CD8-positive, alpha-beta memory T cell (primary cell): Measurements from ENCODE around the gene CEACAM4. TPM values are rescaled to one million over a fixed set of nuclear protein-coding genes. Genes with fewer than 3 reads are reported as not detected.

ENCODE experiments used
- CTCF ChIA-PET: fragments of 350-600 bp; sonication (Branson Sonifier 250); formaldehyde crosslinking; loops from one replicate; lab custom pipeline; 2021; ENCODE audit warnings: antibody characterized with exemption; lab: Charles Lee
- POLR2A ChIA-PET: fragments of 350-600 bp; sonication (Branson Sonifier 250); formaldehyde crosslinking; loops from one replicate; lab custom pipeline; 2021; ENCODE audit warnings: antibody characterized with exemption; lab: Charles Lee
- DNase-seq, 5 donors: peaks; one replicate each; pipeline versions ENCODE4 v3.0.0 to v3.0.0-alpha.2; 2020 to 2022; ENCODE audit warnings: mixed read lengths in 1 of 5
- H3K27ac ChIP-seq: one replicate; pipeline ENCODE4 v1.7.0; 2013; ENCODE audit warnings: low read depth, mild to moderate bottlenecking, low read length, moderate library complexity
- H3K27me3 ChIP-seq: 2 replicates; pipeline ENCODE4 v1.7.0; 2013; ENCODE audit warnings: low read length, mild to moderate bottlenecking; ENCODE audit not compliant: insufficient read depth, poor library complexity, severe bottlenecking
- H3K36me3 ChIP-seq: 2 replicates; pipeline ENCODE4 v1.7.0; 2013; ENCODE audit warnings: mild to moderate bottlenecking, low read length, moderate library complexity; ENCODE audit not compliant: insufficient read depth
- H3K4me1 ChIP-seq: 2 replicates; pipeline ENCODE4 v1.7.0; 2013; ENCODE audit warnings: mild to moderate bottlenecking, low read length, moderate library complexity; ENCODE audit not compliant: insufficient read depth
- H3K4me3 ChIP-seq: 2 replicates; pipeline ENCODE4 v1.7.0; 2013; ENCODE audit warnings: mild to moderate bottlenecking, low read length
- H3K9me3 ChIP-seq: 2 replicates; pipeline ENCODE4 v1.7.0; 2013; ENCODE audit warnings: mild to moderate bottlenecking, low read length
- H3K27ac Mint-ChIP-seq, 8 donors: one replicate each; pipeline ENCODE4 v1.8.0; 2020 to 2021; ENCODE audit warnings: mixed read lengths in 8 of 8, mild to moderate bottlenecking in 6 of 8, inconsistent platforms in 3 of 8, moderate library complexity in 3 of 8
- H3K27me3 Mint-ChIP-seq, 2 donors: one replicate each; pipeline ENCODE4 v1.8.0; 2020 to 2021; ENCODE audit warnings: mixed read lengths in 2 of 2, mild to moderate bottlenecking in 1 of 2, moderate library complexity in 1 of 2
- H3K36me3 Mint-ChIP-seq, 3 donors: one replicate each; pipeline ENCODE4 v1.8.0; 2020 to 2021; ENCODE audit warnings: mixed read lengths in 3 of 3, inconsistent platforms in 1 of 3, mild to moderate bottlenecking in 1 of 3
- H3K4me1 Mint-ChIP-seq, 3 donors: one replicate each; pipeline ENCODE4 v1.8.0; 2020 to 2021; ENCODE audit warnings: mixed read lengths in 3 of 3, inconsistent platforms in 1 of 3, mild to moderate bottlenecking in 1 of 3
- H3K4me3 Mint-ChIP-seq, 7 donors: one replicate each; pipeline ENCODE4 v1.8.0; 2020 to 2021; ENCODE audit warnings: mixed read lengths in 7 of 7, mild to moderate bottlenecking in 6 of 7, moderate library complexity in 4 of 7, inconsistent platforms in 2 of 7
- H3K9me3 Mint-ChIP-seq, 5 donors: one replicate each; pipeline ENCODE4 v1.8.0; 2020 to 2022; ENCODE audit warnings: mixed read lengths in 5 of 5, mild to moderate bottlenecking in 3 of 5, moderate library complexity in 2 of 5, inconsistent platforms in 1 of 5
- polyA plus RNA-seq: library from polyadenylated mRNA; unstranded; fragments of 300-500 nt; fragmentation: Illumina TruSeq; gene quantifications from one replicate; pipeline ENCODE4 v1.2.3, GENCODE V29; 2021
- total RNA-seq, 2 experiments: library from RNA; stranded (reverse); gene quantifications; one replicate each; pipeline ENCODE4 v1.2.3, GENCODE V29; 2021

The CEACAM4 gene
- total and polyA plus RNA-seq, 3 experiments from 2014 or later, result not detected

DNA sequence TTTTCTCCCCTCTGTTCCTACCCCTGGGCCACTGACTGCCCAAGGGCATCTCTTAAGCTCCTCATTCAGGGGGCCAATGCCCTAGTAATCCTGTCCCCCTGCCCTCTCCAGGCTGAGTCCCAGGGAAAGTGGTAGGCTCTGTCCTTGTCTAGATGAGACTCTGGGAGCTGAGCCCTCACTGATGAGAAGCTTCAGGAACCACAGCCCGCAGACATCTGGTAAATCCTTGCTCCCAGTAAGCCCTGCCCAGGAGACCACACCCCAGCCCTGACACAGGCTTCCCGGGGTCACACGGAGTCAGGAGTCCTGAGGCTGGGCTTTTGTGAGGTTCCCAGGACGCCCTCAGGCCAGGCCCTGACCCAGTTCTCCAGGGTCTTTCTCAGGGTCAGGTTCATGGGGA lies 1.9 kb downstream of the CEACAM4 start:
- Histone ChIP-seq H3K27ac (no peak overlapping the region), H3K4me3 (no peak overlapping the region), H3K36me3 (no peaks in the 10 kb centered on the region), H3K27me3 (peaks cover 8% of the 10 kb centered on the region), H3K9me3 (no peaks in the 10 kb centered on the region), H3K4me1 (no peaks in the 10 kb centered on the region)
- POLR2A ChIA-PET, result no interaction called here
- H3K27ac Mint-ChIP-seq, result no peak overlapping the region
- peaks cover 0 to 1% (median 0%) of the 10 kb centered on the region in 5 donors for H3K9me3 Mint-ChIP-seq
- H3K27me3 Mint-ChIP-seq, result peaks cover 23 to 52% of the 10 kb centered on the region in 2 donors
- no peak overlapping the region for H3K4me3 Mint-ChIP-seq
- CTCF ChIA-PET, result interaction anchor here (1.3 kb wide), 1 partner anchor 17 kb away, joined by 3 read pairs; no protein-coding TSS in a partner anchor
- H3K36me3 Mint-ChIP-seq, result no peaks in the 10 kb centered on the region
- H3K4me1 Mint-ChIP-seq, result no peaks in the 10 kb centered on the region
- DNase-seq, result no peak

GRCh38 chr19:41624515-41624914 lies 2.4 kb downstream of the CEACAM4 start:
- H3K4me3 Mint-ChIP-seq, result no peak overlapping the region
- no peaks in the 10 kb centered on the region for H3K36me3 ChIP-seq
- H3K9me3 Mint-ChIP-seq, result no peaks in the 10 kb centered on the region
- POLR2A ChIA-PET, result no interaction called here
- H3K4me1 ChIP-seq, result no peaks in the 10 kb centered on the region
- H3K36me3 Mint-ChIP-seq, result no peaks in the 10 kb centered on the region
- CTCF ChIA-PET, result interaction anchor here (1.3 kb wide), 1 partner anchor 17 kb away, joined by 3 read pairs; no protein-coding TSS in a partner anchor
- H3K27me3 ChIP-seq, result peaks cover 8% of the 10 kb centered on the region
- H3K9me3 ChIP-seq, result no peaks in the 10 kb centered on the region
- no peak overlapping the region for H3K27ac ChIP-seq
- no peak overlapping the region for H3K4me3 ChIP-seq
- DNase-seq, result no peak
- no peaks in the 10 kb centered on the region for H3K4me1 Mint-ChIP-seq
- no peak overlapping the region for H3K27ac Mint-ChIP-seq
- H3K27me3 Mint-ChIP-seq, result peaks cover 23 to 50% of the 10 kb centered on the region in 2 donors

- Histone ChIP-seq H3K27me3 (peaks cover 5% of the 10 kb centered on the region), H3K27ac (no peak overlapping the region), H3K9me3 (no peaks in the 10 kb centered on the region), H3K36me3 (no peaks in the 10 kb centered on the region), H3K4me1 (no peaks in the 10 kb centered on the region), H3K4me3 (no peak overlapping the region)
- Mint-ChIP-seq H3K4me1 (no peaks in the 10 kb centered on the region), H3K36me3 (no peaks in the 10 kb centered on the region), H3K9me3 (no peaks in the 10 kb centered on the region), H3K27me3 (peaks cover 19 to 40% of the 10 kb centered on the region in 2 donors), H3K4me3 (no peak overlapping the region), H3K27ac (no peak overlapping the region)
- DNase-seq, result no peak
- POLR2A ChIA-PET, result no interaction called here
- CTCF ChIA-PET, result no interaction called here
Measured at GRCh38 chr19:41623360-41623759, 3.5 kb downstream of the CEACAM4 start.

GRCh38 chr19:41621654-41622053 lies 5.2 kb downstream of the CEACAM4 start:
- no peak overlapping the region for H3K27ac ChIP-seq
- H3K36me3 Mint-ChIP-seq, result no peaks in the 10 kb centered on the region
- H3K27me3 Mint-ChIP-seq, result peaks cover 22 to 31% of the 10 kb centered on the region in 2 donors
- H3K4me3 Mint-ChIP-seq, result no peak overlapping the region
- H3K36me3 ChIP-seq, result no peaks in the 10 kb centered on the region
- ChIA-PET POLR2A (no interaction called here), CTCF (no interaction called here)
- no peaks in the 10 kb centered on the region for H3K4me1 ChIP-seq
- no peaks in the 10 kb centered on the region for H3K4me1 Mint-ChIP-seq
- H3K4me3 ChIP-seq, result no peak overlapping the region
- DNase-seq, result peak in 1 of 5 donors; percentile 34
- H3K9me3 ChIP-seq, result no peaks in the 10 kb centered on the region
- no peaks in the 10 kb centered on the region for H3K27me3 ChIP-seq
- H3K9me3 Mint-ChIP-seq, result no peaks in the 10 kb centered on the region
- peak overlapping the region in 1 of 8 donors; percentile 32 for H3K27ac Mint-ChIP-seq

GRCh38 chr19:41621226-41621625 lies 5.6 kb downstream of the CEACAM4 start:
- Histone ChIP-seq H3K9me3 (no peaks in the 10 kb centered on the region), H3K36me3 (no peaks in the 10 kb centered on the region), H3K4me3 (no peak overlapping the region), H3K27me3 (no peaks in the 10 kb centered on the region), H3K27ac (no peak overlapping the region), H3K4me1 (no peaks in the 10 kb centered on the region)
- H3K4me1 Mint-ChIP-seq, result no peaks in the 10 kb centered on the region
- no peak overlapping the region for H3K27ac Mint-ChIP-seq
- no peak for DNase-seq
- no peaks in the 10 kb centered on the region for H3K9me3 Mint-ChIP-seq
- ChIA-PET POLR2A (no interaction called here), CTCF (no interaction called here)
- peaks cover 18 to 31% of the 10 kb centered on the region in 2 donors for H3K27me3 Mint-ChIP-seq
- no peak overlapping the region for H3K4me3 Mint-ChIP-seq
- H3K36me3 Mint-ChIP-seq, result no peaks in the 10 kb centered on the region

DNA sequence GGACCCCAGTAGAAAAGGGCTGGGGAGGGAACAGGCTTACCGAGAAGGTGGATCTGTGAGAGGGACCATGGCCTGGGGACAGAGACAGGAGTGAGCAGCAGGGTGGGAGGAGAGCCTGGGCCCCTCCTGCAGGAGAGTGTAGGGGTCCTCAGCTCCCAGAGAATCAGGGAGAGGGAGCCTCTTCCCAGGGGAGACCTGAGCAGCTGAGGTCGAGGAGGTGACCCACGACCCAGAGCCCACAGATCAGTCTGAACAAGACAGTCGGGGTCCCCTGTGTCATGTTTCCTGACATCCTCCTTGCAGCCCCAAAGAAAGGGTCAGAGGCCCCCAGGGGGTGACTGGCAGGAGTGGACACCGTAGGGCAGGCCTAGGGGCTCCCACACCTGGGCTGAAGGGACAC lies 6.7 kb downstream of the CEACAM4 start:
- Mint-ChIP-seq H3K4me1 (no peaks in the 10 kb centered on the region), H3K27ac (no peak overlapping the region), H3K9me3 (no peaks in the 10 kb centered on the region), H3K27me3 (peaks cover 26 to 28% of the 10 kb centered on the region in 2 donors), H3K4me3 (peak overlapping the region in 1 of 7 donors; percentile 54), H3K36me3 (no peaks in the 10 kb centered on the region)
- Histone ChIP-seq H3K27ac (no peak overlapping the region), H3K36me3 (no peaks in the 10 kb centered on the region), H3K4me1 (no peaks in the 10 kb centered on the region), H3K9me3 (no peaks in the 10 kb centered on the region), H3K27me3 (no peaks in the 10 kb centered on the region), H3K4me3 (no peak overlapping the region)
- peak in 1 of 5 donors; percentile 33 for DNase-seq
- POLR2A ChIA-PET, result no interaction called here
- CTCF ChIA-PET, result no interaction called here

DNA sequence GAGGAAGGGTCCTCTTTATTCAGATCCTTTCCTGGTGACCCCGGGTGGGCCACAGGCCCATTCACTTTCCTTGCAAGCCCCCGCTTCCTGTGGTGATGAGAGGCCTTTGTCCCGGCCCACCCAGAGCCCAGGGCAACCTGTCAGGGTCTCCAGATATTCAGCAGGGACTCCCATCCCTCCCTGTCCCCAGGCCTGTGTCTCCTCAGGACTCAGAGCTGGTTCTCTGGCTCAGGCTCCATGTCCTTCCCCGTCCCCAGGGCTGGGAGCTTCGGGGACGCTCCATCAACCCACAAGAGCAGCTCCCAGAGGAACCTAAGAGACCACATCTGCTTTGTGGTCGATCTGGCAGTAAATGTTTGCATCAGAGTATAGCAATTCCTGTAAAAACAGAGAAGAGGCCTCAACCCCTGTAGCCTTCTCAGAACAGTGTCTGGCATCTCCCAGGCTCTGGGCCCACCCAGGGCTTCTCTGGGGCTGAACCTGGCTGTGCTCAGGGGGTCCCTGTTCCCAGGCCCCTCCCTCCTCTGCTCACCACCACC lies 7.8 kb downstream of the CEACAM4 start:
- Mint-ChIP-seq H3K27me3 (peaks cover 31 to 32% of the 10 kb centered on the region in 2 donors), H3K4me1 (no peaks in the 10 kb centered on the region), H3K27ac (no peak overlapping the region), H3K4me3 (no peak overlapping the region), H3K36me3 (peaks cover 0 to 4% (median 0%) of the 10 kb centered on the region in 3 donors), H3K9me3 (peaks cover 0 to 3% (median 0%) of the 10 kb centered on the region in 5 donors)
- ChIA-PET POLR2A (no interaction called here), CTCF (no interaction called here)
- H3K9me3 ChIP-seq, result no peaks in the 10 kb centered on the region
- no peaks in the 10 kb centered on the region for H3K4me1 ChIP-seq
- H3K4me3 ChIP-seq, result no peak overlapping the region
- no peak for DNase-seq
- no peaks in the 10 kb centered on the region for H3K36me3 ChIP-seq
- no peaks in the 10 kb centered on the region for H3K27me3 ChIP-seq
- no peak overlapping the region for H3K27ac ChIP-seq

DNA sequence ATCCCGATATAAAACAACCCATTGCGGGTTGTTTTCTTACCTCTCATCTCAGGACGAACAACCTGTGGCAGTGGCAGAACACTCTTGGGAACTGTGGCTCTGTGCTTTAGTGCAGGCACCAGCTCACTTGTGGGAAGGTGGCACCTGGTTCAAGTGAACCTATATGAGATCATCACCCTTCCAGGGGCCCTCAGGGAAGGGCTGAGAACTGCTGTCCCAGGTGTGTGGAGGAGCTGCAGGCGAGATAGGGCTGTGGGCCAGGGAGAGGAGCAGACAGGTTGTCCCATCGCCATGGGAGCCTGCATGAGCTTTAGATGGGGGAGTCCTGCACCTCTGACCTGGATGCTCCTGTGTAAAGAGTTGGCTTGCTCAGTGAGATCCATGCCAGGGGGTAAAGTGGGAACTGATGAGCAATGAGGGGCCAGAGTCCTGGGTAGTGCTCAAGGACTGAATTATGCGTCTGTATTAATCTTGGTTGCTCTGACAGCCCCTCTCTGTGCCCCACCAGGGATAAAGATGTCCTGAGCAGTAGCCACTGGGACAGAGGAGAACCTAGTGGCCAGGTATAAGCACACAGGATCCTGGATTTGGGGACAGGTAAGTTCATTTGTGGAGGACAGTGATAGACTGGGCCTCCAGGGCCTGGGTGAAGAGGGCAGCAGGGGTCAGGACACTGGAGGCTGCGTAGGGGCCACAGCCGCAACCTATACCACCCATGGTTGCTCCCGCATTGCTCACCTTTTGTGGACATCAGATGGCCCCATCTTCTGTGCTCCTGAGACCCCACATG lies 8.7 kb downstream of the CEACAM4 start:
- no peaks in the 10 kb centered on the region for H3K4me1 ChIP-seq
- peak in 1 of 5 donors; percentile 29 for DNase-seq
- H3K27me3 ChIP-seq, result no peaks in the 10 kb centered on the region
- H3K36me3 ChIP-seq, result no peaks in the 10 kb centered on the region
- no peaks in the 10 kb centered on the region for H3K4me1 Mint-ChIP-seq
- H3K9me3 ChIP-seq, result no peaks in the 10 kb centered on the region
- H3K27ac ChIP-seq, result no peak overlapping the region
- no peak overlapping the region for H3K27ac Mint-ChIP-seq
- peaks cover 34 to 41% of the 10 kb centered on the region in 2 donors for H3K27me3 Mint-ChIP-seq
- ChIA-PET POLR2A (no interaction called here), CTCF (no interaction called here)
- H3K36me3 Mint-ChIP-seq, result peaks cover 0 to 10% (median 0%) of the 10 kb centered on the region in 3 donors
- H3K4me3 ChIP-seq, result no peak overlapping the region
- H3K4me3 Mint-ChIP-seq, result no peak overlapping the region
- peaks cover 0 to 3% (median 0%) of the 10 kb centered on the region in 5 donors for H3K9me3 Mint-ChIP-seq
